HEK293 (cell line): ENCODE data around the gene CLEC12A.

Source experiments
- CTCF ChIA-PET: fragments of 350-600 bp; formaldehyde crosslinking; extraction: SDS; loops from one replicate; lab custom pipeline; 2021; ENCODE audit warnings: antibody characterized with exemption; lab: Yijun Ruan, JAX
- POLR2A ChIA-PET: fragments of 300-600 bp; formaldehyde crosslinking; extraction: SDS; loops from one replicate; lab custom pipeline; 2020; ENCODE audit warnings: antibody characterized with exemption, inconsistent platforms; lab: Yijun Ruan, JAX
- H3K27ac ChIP-seq: fragments of 200-500 bp; sonication (Bioruptor generic); 2 replicates; pipeline ENCODE4 v1.5.1; 2014; ENCODE audit warnings: low read depth, low read length, control low read depth, inconsistent platforms; ENCODE audit errors: extremely low read depth
- H3K36me3 ChIP-seq, 2 experiments: fragments of 200-500 bp in 1 of 2; sonication (Bioruptor generic) in 1 of 2; 1 replicate in 1 of 2; 2 replicates in 1 of 2; pipeline ENCODE4 v1.5.1; 2014 to 2017; ENCODE audit warnings: inconsistent platforms in 2 of 2, low read length in 2 of 2; ENCODE audit not compliant: control insufficient read depth in 2 of 2, insufficient read depth in 1 of 2
- H3K4me1 ChIP-seq: fragments of 200-500 bp; sonication (Bioruptor generic); 2 replicates; pipeline ENCODE4 v1.5.1; 2014; ENCODE audit warnings: mild to moderate bottlenecking, low read length, inconsistent platforms; ENCODE audit not compliant: control insufficient read depth, insufficient read depth
- H3K4me3 ChIP-seq: 2 replicates; pipeline ENCODE4 v1.5.1; 2011; ENCODE audit warnings: low read depth, mild to moderate bottlenecking, control low read depth, low read length, moderate library complexity
- H3K9me3 ChIP-seq: fragments of 200-500 bp; sonication (Bioruptor generic); 2 replicates; pipeline ENCODE4 v1.5.1; 2014; ENCODE audit warnings: low read depth, low read length, inconsistent platforms; ENCODE audit not compliant: control insufficient read depth, insufficient read depth
- BCL11A ChIP-seq: fragments of 450-650 bp; formaldehyde crosslinking; IDR thresholded peaks from 2 replicates; pipeline ENCODE4 v1.5.1; 2016; ENCODE audit warnings: low read depth, missing biosample characterization, missing genetic modification characterization
- BCL6B ChIP-seq: fragments of 450-650 bp; formaldehyde crosslinking; IDR thresholded peaks from 2 replicates; pipeline ENCODE4 v1.5.1; 2017; ENCODE audit warnings: missing biosample characterization, missing genetic modification characterization
- SP7 ChIP-seq: fragments of 450-650 bp; formaldehyde crosslinking; IDR thresholded peaks from 2 replicates; pipeline ENCODE4 v1.5.1; 2016; ENCODE audit warnings: missing biosample characterization, missing genetic modification characterization
- ZNF214 ChIP-seq: fragments of 450-650 bp; formaldehyde crosslinking; IDR thresholded peaks from 2 replicates; pipeline ENCODE4 v1.5.1; 2017; ENCODE audit warnings: missing biosample characterization, mild to moderate bottlenecking, missing genetic modification characterization, borderline replicate concordance
- ZNF223 ChIP-seq: fragments of 450-650 bp; formaldehyde crosslinking; IDR thresholded peaks from 2 replicates; pipeline ENCODE4 v1.5.1; 2016; ENCODE audit warnings: missing biosample characterization, missing genetic modification characterization
- ZNF248 ChIP-seq: fragments of 450-650 bp; formaldehyde crosslinking; IDR thresholded peaks from 2 replicates; pipeline ENCODE4 v1.5.1; 2017; ENCODE audit warnings: missing biosample characterization, missing genetic modification characterization
- ZNF488 ChIP-seq: fragments of 450-650 bp; formaldehyde crosslinking; IDR thresholded peaks from 2 replicates; pipeline ENCODE4 v1.5.1; 2016; ENCODE audit warnings: missing biosample characterization, missing genetic modification characterization
- ZNF514 ChIP-seq: fragments of 450-650 bp; formaldehyde crosslinking; IDR thresholded peaks from 2 replicates; pipeline ENCODE4 v1.5.1; 2016; ENCODE audit warnings: missing biosample characterization, missing genetic modification characterization
- ZNF561 ChIP-seq: fragments of 450-650 bp; IDR thresholded peaks from 2 replicates; pipeline ENCODE4 v1.5.1; 2018; ENCODE audit warnings: missing biosample characterization, missing genetic modification characterization, borderline replicate concordance
- ZNF580 ChIP-seq: fragments of 450-650 bp; formaldehyde crosslinking; IDR thresholded peaks from 2 replicates; pipeline ENCODE4 v1.5.1; 2016; ENCODE audit warnings: missing biosample characterization, missing genetic modification characterization
- ZNF624 ChIP-seq: fragments of 450-650 bp; formaldehyde crosslinking; IDR thresholded peaks from 2 replicates; pipeline ENCODE4 v1.5.1; 2017; ENCODE audit warnings: missing biosample characterization, missing genetic modification characterization
- ZNF654 ChIP-seq: fragments of 450-650 bp; formaldehyde crosslinking; IDR thresholded peaks from 2 replicates; pipeline ENCODE4 v1.5.1; 2016; ENCODE audit warnings: low read depth, missing biosample characterization, missing genetic modification characterization
- ZNF776 ChIP-seq: fragments of 450-650 bp; formaldehyde crosslinking; IDR thresholded peaks from 2 replicates; pipeline ENCODE4 v1.5.0; 2017; ENCODE audit warnings: missing biosample characterization, missing genetic modification characterization, borderline replicate concordance
- ZXDB ChIP-seq: fragments of 450-650 bp; formaldehyde crosslinking; IDR thresholded peaks from 2 replicates; pipeline ENCODE4 v1.5.1; 2016; ENCODE audit warnings: missing biosample characterization, missing genetic modification characterization
- TF ChIP-seq, protein P1 (sequence below): fragments of 450-650 bp; formaldehyde crosslinking; IDR thresholded peaks from 2 replicates; pipeline ENCODE4 v1.5.1; 2016; ENCODE audit warnings: missing biosample characterization, missing genetic modification characterization
- TF ChIP-seq, protein P2 (sequence below): fragments of 450-650 bp; formaldehyde crosslinking; IDR thresholded peaks from 2 replicates; pipeline ENCODE4 v1.5.1; 2016; ENCODE audit warnings: missing biosample characterization, missing genetic modification characterization
- TF ChIP-seq, protein P3 (sequence below): fragments of 450-650 bp; formaldehyde crosslinking; IDR thresholded peaks from 2 replicates; pipeline ENCODE4 v1.5.1; 2017; ENCODE audit warnings: missing biosample characterization, mild to moderate bottlenecking, missing genetic modification characterization, moderate library complexity
- TF ChIP-seq, protein P4 (sequence below): fragments of 450-650 bp; formaldehyde crosslinking; IDR thresholded peaks from 2 replicates; pipeline ENCODE4 v1.5.1; 2016; ENCODE audit warnings: missing biosample characterization, missing genetic modification characterization

Gene CLEC12A

DNA sequence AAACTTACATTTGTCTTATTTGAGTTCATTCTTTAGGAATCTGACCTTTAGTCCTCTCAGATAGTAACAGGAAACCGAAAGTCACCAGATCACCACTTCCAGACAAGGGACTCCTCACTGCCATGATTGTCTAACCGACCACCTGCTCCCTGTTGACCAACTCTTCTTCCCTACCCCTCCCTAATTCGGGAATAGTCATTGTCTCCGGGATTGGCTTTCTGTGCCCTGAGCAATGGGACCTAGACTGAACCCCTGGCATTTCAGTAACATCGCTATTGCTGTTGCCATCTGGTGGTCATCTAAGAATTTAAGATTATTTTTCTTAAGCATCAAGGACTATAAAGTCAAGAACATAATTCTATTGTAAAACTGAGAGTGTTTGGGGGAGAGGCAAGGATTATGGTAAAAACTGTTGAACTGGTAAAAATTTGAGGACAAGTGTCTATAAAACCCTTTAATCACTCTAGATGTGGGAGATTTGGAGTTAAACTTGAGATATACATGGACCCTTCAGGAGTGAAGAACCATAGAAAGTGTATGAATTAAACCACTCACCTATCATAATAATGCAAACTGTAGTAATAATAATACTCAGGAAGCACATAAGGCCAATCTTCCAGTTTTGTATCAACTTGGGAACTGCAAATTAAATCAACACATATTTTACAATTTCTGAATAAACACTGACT, 45.4 kb upstream of the CLEC12A start:
- POLR2A ChIA-PET = no interaction called here
- peak; percentile 44 for TF ChIP-seq ZNF654 (tag by site-specific recombination)
- no peak for TF ChIP-seq ZNF580 (tag by site-specific recombination)
- TF ChIP-seq, protein P1, sequence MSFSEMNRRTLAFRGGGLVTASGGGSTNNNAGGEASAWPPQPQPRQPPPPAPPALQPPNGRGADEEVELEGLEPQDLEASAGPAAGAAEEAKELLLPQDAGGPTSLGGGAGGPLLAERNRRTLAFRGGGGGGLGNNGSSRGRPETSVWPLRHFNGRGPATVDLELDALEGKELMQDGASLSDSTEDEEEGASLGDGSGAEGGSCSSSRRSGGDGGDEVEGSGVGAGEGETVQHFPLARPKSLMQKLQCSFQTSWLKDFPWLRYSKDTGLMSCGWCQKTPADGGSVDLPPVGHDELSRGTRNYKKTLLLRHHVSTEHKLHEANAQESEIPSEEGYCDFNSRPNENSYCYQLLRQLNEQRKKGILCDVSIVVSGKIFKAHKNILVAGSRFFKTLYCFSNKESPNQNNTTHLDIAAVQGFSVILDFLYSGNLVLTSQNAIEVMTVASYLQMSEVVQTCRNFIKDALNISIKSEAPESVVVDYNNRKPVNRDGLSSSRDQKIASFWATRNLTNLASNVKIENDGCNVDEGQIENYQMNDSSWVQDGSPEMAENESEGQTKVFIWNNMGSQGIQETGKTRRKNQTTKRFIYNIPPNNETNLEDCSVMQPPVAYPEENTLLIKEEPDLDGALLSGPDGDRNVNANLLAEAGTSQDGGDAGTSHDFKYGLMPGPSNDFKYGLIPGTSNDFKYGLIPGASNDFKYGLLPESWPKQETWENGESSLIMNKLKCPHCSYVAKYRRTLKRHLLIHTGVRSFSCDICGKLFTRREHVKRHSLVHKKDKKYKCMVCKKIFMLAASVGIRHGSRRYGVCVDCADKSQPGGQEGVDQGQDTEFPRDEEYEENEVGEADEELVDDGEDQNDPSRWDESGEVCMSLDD (tag by site-specific recombination) = no peak
- TF ChIP-seq, protein P2, sequence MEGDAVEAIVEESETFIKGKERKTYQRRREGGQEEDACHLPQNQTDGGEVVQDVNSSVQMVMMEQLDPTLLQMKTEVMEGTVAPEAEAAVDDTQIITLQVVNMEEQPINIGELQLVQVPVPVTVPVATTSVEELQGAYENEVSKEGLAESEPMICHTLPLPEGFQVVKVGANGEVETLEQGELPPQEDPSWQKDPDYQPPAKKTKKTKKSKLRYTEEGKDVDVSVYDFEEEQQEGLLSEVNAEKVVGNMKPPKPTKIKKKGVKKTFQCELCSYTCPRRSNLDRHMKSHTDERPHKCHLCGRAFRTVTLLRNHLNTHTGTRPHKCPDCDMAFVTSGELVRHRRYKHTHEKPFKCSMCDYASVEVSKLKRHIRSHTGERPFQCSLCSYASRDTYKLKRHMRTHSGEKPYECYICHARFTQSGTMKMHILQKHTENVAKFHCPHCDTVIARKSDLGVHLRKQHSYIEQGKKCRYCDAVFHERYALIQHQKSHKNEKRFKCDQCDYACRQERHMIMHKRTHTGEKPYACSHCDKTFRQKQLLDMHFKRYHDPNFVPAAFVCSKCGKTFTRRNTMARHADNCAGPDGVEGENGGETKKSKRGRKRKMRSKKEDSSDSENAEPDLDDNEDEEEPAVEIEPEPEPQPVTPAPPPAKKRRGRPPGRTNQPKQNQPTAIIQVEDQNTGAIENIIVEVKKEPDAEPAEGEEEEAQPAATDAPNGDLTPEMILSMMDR = peak; percentile 20; the same call in 1 of the 2 replicates
- no peaks in the 10 kb centered on the region for H3K4me1 ChIP-seq
- no peak overlapping the region for H3K4me3 ChIP-seq
- CTCF ChIA-PET = interaction anchor here (0.6 to 1.5 kb wide), 6 partner anchors 8 to 183 kb away, joined by 3 to 7 read pairs (median 3); no protein-coding TSS in a partner anchor
- H3K27ac ChIP-seq = no peak overlapping the region
- H3K9me3 ChIP-seq = no peaks in the 10 kb centered on the region
- no peaks in the 10 kb centered on the region for H3K36me3 ChIP-seq

GRCh38 chr12:9926876-9927275, 44.3 kb upstream of the CLEC12A start:
- no peaks in the 10 kb centered on the region for H3K4me1 ChIP-seq
- H3K27ac ChIP-seq = no peak overlapping the region
- no peaks in the 10 kb centered on the region for H3K36me3 ChIP-seq
- ChIA-PET POLR2A (no interaction called here), CTCF (interaction anchor here (0.6 to 1.5 kb wide), 3 partner anchors 17 to 184 kb away, joined by 3 read pairs; no protein-coding TSS in a partner anchor)
- no peak overlapping the region for H3K4me3 ChIP-seq
- no peaks in the 10 kb centered on the region for H3K9me3 ChIP-seq
- TF ChIP-seq ZNF624 (tag by site-specific recombination) (no peak), BCL11A (tag by site-specific recombination) (no peak), ZNF248 (tag by site-specific recombination) (no peak), ZNF488 (tag by site-specific recombination) (no peak), ZNF214 (tag by site-specific recombination) (no peak), ZNF776 (tag by site-specific recombination) (no peak), ZNF223 (tag by site-specific recombination) (no peak), ZNF514 (no peak), SP7 (no peak), BCL6B (tag by site-specific recombination) (no peak), ZNF561 (tag by site-specific recombination) (no peak), ZXDB (tag by site-specific recombination) (no peak)
- TF ChIP-seq, protein P3, sequence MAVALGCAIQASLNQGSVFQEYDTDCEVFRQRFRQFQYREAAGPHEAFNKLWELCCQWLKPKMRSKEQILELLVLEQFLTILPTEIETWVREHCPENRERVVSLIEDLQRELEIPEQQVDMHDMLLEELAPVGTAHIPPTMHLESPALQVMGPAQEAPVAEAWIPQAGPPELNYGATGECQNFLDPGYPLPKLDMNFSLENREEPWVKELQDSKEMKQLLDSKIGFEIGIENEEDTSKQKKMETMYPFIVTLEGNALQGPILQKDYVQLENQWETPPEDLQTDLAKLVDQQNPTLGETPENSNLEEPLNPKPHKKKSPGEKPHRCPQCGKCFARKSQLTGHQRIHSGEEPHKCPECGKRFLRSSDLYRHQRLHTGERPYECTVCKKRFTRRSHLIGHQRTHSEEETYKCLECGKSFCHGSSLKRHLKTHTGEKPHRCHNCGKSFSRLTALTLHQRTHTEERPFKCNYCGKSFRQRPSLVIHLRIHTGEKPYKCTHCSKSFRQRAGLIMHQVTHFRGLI (tag by site-specific recombination) = no peak
- TF ChIP-seq, protein P1 (tag by site-specific recombination) = no peak
- TF ChIP-seq, protein P4, sequence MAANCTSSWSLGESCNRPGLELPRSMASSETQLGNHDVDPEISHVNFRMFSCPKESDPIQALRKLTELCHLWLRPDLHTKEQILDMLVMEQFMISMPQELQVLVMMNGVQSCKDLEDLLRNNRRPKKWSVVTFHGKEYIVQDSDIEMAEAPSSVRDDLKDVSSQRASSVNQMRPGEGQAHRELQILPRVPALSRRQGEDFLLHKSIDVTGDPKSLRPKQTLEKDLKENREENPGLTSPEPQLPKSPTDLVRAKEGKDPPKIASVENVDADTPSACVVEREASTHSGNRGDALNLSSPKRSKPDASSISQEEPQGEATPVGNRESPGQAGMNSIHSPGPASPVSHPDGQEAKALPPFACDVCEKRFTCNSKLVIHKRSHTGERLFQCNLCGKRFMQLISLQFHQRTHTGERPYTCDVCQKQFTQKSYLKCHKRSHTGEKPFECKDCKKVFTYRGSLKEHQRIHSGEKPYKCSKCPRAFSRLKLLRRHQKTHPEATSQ (tag by site-specific recombination) = no peak
